Suprapubic skin (tissue), 4 donors: ENCODE data around the gene RPL19.

ENCODE experiments used
- EP300 ChIP-seq: sonication (generic); formaldehyde crosslinking; IDR thresholded peaks from one replicate; pipeline ENCODE4 v1.6.1; 2017; ENCODE audit warnings: antibody characterized with exemption
- POLR2A ChIP-seq, 2 donors: fragments of 450-650 bp; IDR thresholded peaks; one replicate each; pipeline ENCODE4 v1.6.1; 2017; ENCODE audit warnings: antibody characterized with exemption in 2 of 2, mild to moderate bottlenecking in 2 of 2, moderate library complexity in 2 of 2
- POLR2AphosphoS5 ChIP-seq, 3 donors: sonication (generic); formaldehyde crosslinking; IDR thresholded peaks; one replicate each; pipeline ENCODE4 v1.6.1; 2017; ENCODE audit warnings: antibody characterized with exemption in 3 of 3
- TF ChIP-seq, protein P1 (sequence below), 2 donors: fragments of 200-600 bp in 1 of 2; fragments of 450-650 bp in 1 of 2; sonication (generic) in 1 of 2; IDR thresholded peaks; one replicate each; pipeline ENCODE4 v1.5.1; 2016 to 2019; ENCODE audit warnings: antibody characterized with exemption in 2 of 2, mild to moderate bottlenecking in 1 of 2, moderate library complexity in 1 of 2

DNA sequence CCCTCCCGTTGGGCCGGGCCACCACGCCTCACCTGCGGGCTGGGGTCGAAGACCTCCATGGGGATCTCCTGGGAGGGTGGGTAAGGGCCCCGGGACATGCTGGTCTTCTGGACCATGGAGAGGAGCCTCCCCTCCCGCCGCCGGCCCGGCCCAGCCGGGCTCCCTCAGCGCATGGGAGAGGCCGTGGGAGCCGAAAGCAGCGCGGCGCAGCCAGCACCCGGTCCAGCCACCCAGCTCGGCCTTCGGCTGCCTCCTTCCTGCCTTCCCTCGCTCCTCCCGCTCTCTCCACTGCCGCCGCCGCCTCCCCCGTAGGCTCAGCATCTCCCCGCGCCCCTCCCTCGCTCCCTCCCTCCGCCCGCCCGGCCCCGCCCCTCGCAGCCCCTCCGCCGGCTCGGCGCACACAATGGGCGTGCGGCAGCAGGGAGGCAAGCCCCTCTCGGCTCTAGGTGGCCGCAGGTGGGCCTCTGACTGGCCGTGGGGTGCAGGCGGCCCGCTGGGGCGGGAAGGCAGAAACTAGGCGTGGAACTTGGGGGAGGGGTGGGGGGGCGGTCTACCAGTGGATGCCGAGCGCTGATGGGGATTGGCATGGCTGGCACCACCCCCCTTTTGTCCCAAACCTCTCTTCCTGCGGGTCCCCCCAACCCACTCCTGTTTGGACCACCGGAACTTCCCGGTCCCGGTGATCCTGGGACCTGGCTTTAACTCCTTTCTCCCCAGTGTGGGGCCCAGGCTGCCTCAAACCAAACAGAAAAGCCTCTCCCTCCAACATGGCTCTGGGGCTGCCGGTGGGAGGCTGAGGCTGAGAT is 2.5 kb upstream of the RPL19 start, which contains the start of gene CACNB1:
- TF ChIP-seq POLR2A (IDR thresholded peaks at IDR 0.05) (no peak), POLR2AphosphoS5 (IDR thresholded peaks at IDR 0.05) (no peak), EP300 (no peak)
- TF ChIP-seq, protein P1, sequence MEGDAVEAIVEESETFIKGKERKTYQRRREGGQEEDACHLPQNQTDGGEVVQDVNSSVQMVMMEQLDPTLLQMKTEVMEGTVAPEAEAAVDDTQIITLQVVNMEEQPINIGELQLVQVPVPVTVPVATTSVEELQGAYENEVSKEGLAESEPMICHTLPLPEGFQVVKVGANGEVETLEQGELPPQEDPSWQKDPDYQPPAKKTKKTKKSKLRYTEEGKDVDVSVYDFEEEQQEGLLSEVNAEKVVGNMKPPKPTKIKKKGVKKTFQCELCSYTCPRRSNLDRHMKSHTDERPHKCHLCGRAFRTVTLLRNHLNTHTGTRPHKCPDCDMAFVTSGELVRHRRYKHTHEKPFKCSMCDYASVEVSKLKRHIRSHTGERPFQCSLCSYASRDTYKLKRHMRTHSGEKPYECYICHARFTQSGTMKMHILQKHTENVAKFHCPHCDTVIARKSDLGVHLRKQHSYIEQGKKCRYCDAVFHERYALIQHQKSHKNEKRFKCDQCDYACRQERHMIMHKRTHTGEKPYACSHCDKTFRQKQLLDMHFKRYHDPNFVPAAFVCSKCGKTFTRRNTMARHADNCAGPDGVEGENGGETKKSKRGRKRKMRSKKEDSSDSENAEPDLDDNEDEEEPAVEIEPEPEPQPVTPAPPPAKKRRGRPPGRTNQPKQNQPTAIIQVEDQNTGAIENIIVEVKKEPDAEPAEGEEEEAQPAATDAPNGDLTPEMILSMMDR (IDR thresholded peaks at IDR 0.05): no peak
